HEK293 (cell line): ENCODE results near the gene CXCL17.

Experiments used
- GLIS2 ChIP-seq: fragments of 450-650 bp; formaldehyde crosslinking; IDR thresholded peaks from 2 replicates; pipeline ENCODE4 v1.5.1; 2016; ENCODE audit warnings: missing biosample characterization, missing genetic modification characterization
- RBAK ChIP-seq: fragments of 450-650 bp; formaldehyde crosslinking; IDR thresholded peaks from 2 replicates; pipeline ENCODE4 v1.5.1; 2016; ENCODE audit warnings: missing biosample characterization, missing genetic modification characterization
- TCF7L2 ChIP-seq: IDR thresholded peaks from 2 replicates; pipeline ENCODE4 v1.6.1; 2011; ENCODE audit warnings: low read depth, mild to moderate bottlenecking, inconsistent platforms, low read length, moderate library complexity, borderline replicate concordance
- ZNF121 ChIP-seq: fragments of 450-650 bp; formaldehyde crosslinking; IDR thresholded peaks from 2 replicates; pipeline ENCODE4 v1.5.1; 2016; ENCODE audit warnings: missing biosample characterization, missing genetic modification characterization
- ZNF140 ChIP-seq: fragments of 450-650 bp; formaldehyde crosslinking; IDR thresholded peaks from 2 replicates; pipeline ENCODE4 v1.5.1; 2016; ENCODE audit warnings: missing biosample characterization, missing genetic modification characterization
- ZNF223 ChIP-seq: fragments of 450-650 bp; formaldehyde crosslinking; IDR thresholded peaks from 2 replicates; pipeline ENCODE4 v1.5.1; 2016; ENCODE audit warnings: missing biosample characterization, missing genetic modification characterization
- ZNF280C ChIP-seq: fragments of 450-650 bp; formaldehyde crosslinking; IDR thresholded peaks from 2 replicates; pipeline ENCODE4 v1.5.1; 2016; ENCODE audit warnings: missing biosample characterization, missing genetic modification characterization
- ZNF341 ChIP-seq: fragments of 450-650 bp; formaldehyde crosslinking; IDR thresholded peaks from 2 replicates; pipeline ENCODE4; 2016; ENCODE audit warnings: low read depth, missing biosample characterization, missing genetic modification characterization
- ZNF510 ChIP-seq: fragments of 450-650 bp; formaldehyde crosslinking; IDR thresholded peaks from 2 replicates; pipeline ENCODE4 v1.5.1; 2018; ENCODE audit warnings: mild to moderate bottlenecking, missing genetic modification characterization, missing biosample characterization; ENCODE audit not compliant: insufficient replicate concordance
- ZNF548 ChIP-seq: fragments of 450-650 bp; formaldehyde crosslinking; IDR thresholded peaks from 2 replicates; pipeline ENCODE4 v1.5.1; 2016; ENCODE audit warnings: missing biosample characterization, missing genetic modification characterization
- ZNF670 ChIP-seq: fragments of 450-650 bp; formaldehyde crosslinking; IDR thresholded peaks from 2 replicates; pipeline ENCODE4 v1.5.1; 2016; ENCODE audit warnings: missing biosample characterization, missing genetic modification characterization, low read depth
- ZNF707 ChIP-seq: fragments of 450-650 bp; formaldehyde crosslinking; IDR thresholded peaks from 2 replicates; pipeline ENCODE4 v1.5.1; 2016; ENCODE audit warnings: missing biosample characterization, missing genetic modification characterization
- TF ChIP-seq, protein P1 (sequence below): fragments of 450-650 bp; formaldehyde crosslinking; IDR thresholded peaks from 2 replicates; pipeline ENCODE4 v1.5.1; 2016; ENCODE audit warnings: missing biosample characterization, missing genetic modification characterization
- TF ChIP-seq, protein P2 (sequence below): fragments of 450-650 bp; formaldehyde crosslinking; IDR thresholded peaks from 2 replicates; pipeline ENCODE4 v1.5.1; 2016; ENCODE audit warnings: missing biosample characterization, missing genetic modification characterization

DNA sequence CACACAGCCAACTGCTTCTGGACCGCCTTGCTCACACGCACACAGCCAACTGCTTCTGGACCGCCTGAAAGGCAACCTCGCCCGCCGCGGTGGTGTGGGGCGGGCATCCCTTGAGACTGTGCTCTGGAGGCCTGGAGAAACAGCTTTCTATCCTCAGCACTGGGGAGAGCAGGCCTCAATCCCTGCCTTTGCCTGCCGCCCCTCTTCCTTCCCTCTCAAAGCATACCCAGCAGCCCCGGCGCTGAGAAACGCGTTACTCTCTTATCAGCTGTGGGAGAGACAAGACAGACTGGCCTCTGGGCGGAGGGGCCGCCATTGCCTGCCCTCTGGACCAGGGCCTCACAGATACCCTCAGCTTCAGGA is 18.4 kb downstream of the CXCL17 start:
- TF ChIP-seq, protein P1, sequence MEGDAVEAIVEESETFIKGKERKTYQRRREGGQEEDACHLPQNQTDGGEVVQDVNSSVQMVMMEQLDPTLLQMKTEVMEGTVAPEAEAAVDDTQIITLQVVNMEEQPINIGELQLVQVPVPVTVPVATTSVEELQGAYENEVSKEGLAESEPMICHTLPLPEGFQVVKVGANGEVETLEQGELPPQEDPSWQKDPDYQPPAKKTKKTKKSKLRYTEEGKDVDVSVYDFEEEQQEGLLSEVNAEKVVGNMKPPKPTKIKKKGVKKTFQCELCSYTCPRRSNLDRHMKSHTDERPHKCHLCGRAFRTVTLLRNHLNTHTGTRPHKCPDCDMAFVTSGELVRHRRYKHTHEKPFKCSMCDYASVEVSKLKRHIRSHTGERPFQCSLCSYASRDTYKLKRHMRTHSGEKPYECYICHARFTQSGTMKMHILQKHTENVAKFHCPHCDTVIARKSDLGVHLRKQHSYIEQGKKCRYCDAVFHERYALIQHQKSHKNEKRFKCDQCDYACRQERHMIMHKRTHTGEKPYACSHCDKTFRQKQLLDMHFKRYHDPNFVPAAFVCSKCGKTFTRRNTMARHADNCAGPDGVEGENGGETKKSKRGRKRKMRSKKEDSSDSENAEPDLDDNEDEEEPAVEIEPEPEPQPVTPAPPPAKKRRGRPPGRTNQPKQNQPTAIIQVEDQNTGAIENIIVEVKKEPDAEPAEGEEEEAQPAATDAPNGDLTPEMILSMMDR (tag by site-specific recombination) = no peak
- no peak for TF ChIP-seq ZNF548
- TF ChIP-seq ZNF341 = no peak
- no peak for TF ChIP-seq ZNF670 (tag by site-specific recombination)
- no peak for TF ChIP-seq ZNF280C (tag by site-specific recombination)
- TF ChIP-seq ZNF510 (tag by site-specific recombination) = no peak
- TF ChIP-seq, protein P2, sequence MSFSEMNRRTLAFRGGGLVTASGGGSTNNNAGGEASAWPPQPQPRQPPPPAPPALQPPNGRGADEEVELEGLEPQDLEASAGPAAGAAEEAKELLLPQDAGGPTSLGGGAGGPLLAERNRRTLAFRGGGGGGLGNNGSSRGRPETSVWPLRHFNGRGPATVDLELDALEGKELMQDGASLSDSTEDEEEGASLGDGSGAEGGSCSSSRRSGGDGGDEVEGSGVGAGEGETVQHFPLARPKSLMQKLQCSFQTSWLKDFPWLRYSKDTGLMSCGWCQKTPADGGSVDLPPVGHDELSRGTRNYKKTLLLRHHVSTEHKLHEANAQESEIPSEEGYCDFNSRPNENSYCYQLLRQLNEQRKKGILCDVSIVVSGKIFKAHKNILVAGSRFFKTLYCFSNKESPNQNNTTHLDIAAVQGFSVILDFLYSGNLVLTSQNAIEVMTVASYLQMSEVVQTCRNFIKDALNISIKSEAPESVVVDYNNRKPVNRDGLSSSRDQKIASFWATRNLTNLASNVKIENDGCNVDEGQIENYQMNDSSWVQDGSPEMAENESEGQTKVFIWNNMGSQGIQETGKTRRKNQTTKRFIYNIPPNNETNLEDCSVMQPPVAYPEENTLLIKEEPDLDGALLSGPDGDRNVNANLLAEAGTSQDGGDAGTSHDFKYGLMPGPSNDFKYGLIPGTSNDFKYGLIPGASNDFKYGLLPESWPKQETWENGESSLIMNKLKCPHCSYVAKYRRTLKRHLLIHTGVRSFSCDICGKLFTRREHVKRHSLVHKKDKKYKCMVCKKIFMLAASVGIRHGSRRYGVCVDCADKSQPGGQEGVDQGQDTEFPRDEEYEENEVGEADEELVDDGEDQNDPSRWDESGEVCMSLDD = no peak
- no peak for TF ChIP-seq ZNF140 (tag by site-specific recombination)
- TF ChIP-seq ZNF707 (tag by site-specific recombination) = no peak
- no peak for TF ChIP-seq ZNF121
- no peak for TF ChIP-seq GLIS2
- no peak for TF ChIP-seq ZNF223 (tag by site-specific recombination)
- no peak for TF ChIP-seq TCF7L2
- no peak for TF ChIP-seq RBAK (tag by site-specific recombination)
